Gastrocnemius medialis (tissue), 4 donors: ENCODE results near the gene FBRSL1.

Experiments
- POLR2A ChIP-seq, 2 donors: fragments of 450-650 bp; IDR thresholded peaks; one replicate each; pipeline ENCODE4 v1.6.1; 2017; ENCODE audit warnings: antibody characterized with exemption in 2 of 2, mild to moderate bottlenecking in 2 of 2, moderate library complexity in 2 of 2
- TF ChIP-seq, protein P1 (sequence below), 5 experiments: fragments of 450-650 bp in 3 of 5; fragments of 200-600 bp in 2 of 5; sonication (generic) in 2 of 5; IDR thresholded peaks in 4 of 5; conservative IDR thresholded peaks in 1 of 5; 1 replicate in 4 of 5; 2 replicates in 1 of 5; pipeline ENCODE4 v1.5.1; 2016 to 2019; ENCODE audit warnings: antibody characterized with exemption in 5 of 5, mild to moderate bottlenecking in 3 of 5, moderate library complexity in 3 of 5

DNA sequence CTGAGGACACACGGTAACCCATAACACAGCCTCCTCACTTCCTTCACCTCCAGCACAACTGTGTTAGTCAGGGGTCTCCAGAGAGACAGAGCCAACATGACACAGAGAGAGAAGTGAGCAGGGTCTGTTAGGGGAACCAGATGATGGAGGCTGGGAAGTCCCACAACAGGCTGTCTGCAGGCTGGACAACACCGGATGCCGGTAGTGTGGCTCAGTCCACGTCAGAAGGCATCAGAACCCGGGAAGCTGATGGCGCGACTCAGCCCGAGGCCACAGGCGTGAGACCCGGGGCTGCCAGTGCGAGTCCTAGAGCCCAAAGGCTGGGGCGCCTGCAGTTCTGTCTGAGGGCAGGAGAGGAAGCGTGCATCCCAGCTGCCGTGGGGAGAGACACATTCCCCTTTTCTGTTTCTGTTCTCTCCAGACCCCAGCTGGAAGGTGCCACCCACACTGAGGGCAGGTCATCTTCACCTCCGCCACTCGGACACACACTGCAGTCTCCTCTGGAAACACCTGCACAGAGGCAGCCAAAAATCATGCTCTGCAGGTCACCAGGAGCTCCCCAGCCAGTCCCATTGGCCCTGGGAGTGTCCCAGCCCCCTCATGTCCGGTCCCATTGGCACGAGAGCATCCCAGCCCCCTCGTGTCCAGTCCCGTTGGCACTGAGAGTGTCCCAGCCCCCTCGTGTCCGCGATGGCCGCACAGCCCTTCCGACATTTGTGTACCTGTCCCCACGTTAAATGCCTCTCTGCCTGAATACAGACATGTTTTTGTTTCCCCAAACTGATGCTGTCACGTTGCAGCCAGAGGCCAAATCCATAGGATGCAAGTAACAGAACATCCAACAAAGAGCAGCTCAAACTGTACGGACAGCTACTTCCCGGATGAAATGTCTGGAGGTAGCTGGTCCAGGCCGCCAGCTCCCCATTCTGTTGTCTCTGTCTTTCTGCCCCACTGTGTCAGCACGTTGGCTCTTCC, 7.9 kb upstream of the FBRSL1 start:
- TF ChIP-seq POLR2A (IDR thresholded peaks at IDR 0.05), result no peak
- TF ChIP-seq, protein P1, sequence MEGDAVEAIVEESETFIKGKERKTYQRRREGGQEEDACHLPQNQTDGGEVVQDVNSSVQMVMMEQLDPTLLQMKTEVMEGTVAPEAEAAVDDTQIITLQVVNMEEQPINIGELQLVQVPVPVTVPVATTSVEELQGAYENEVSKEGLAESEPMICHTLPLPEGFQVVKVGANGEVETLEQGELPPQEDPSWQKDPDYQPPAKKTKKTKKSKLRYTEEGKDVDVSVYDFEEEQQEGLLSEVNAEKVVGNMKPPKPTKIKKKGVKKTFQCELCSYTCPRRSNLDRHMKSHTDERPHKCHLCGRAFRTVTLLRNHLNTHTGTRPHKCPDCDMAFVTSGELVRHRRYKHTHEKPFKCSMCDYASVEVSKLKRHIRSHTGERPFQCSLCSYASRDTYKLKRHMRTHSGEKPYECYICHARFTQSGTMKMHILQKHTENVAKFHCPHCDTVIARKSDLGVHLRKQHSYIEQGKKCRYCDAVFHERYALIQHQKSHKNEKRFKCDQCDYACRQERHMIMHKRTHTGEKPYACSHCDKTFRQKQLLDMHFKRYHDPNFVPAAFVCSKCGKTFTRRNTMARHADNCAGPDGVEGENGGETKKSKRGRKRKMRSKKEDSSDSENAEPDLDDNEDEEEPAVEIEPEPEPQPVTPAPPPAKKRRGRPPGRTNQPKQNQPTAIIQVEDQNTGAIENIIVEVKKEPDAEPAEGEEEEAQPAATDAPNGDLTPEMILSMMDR (IDR thresholded peaks at IDR 0.05 in 4 of 5, conservative IDR thresholded peaks at IDR 0.05 in 1 of 5), result no peak
